A204.1 (cell line): ENCODE measurements around the gene RAB3C.

Source experiments
- FAIRE-seq: peaks from 2 replicates; lab custom pipeline; 2012; peaks lifted over from hg19 to GRCh38; lab: Jason Lieb, UNC

The RAB3C gene

DNA sequence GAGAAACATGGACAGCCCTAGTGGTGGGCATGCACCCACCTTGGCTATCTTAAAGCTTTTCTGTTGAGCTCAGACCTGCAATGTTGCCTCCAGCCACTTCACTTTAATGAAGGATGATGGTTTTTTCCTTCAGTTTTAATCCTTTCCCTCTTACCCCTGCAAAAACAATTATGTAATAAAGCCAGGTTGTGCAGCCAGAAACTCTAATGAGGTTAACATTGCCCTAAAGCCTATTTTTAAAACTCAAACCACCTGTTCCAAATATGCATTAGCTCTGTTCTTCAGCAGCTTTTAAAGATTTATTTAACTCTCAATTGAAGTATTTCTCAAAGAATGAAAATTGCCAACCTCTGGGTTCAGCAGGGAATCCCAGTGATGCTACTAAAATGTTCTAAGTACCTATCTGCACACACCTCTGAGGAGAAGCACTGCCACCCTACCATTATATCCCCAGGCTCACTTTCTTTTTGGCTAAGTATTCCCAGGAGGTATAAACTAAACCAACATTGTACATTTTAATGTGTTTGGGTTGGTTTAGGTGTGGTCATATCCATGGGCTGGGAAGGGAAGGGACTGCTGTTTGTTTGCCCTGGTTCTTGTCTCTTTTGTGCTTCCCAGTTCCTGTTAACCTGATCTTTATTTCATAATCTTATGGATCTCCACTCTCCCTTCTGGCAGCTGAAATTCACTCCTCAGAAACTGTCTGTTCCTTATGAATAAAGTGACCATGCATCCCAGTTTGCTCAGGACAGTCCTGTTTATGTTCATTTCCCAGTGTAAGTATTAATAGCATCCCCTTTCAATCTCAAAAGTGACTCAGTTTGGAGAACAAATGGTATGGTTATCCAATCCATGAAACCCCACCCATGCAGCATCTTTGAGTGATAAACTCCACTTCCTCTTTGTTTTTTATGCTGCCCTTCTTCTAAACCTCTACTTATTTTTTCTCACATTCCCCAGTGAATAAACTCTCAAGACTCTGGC is 251.7 kb downstream of the RAB3C start:
- no peak for FAIRE-seq

DNA sequence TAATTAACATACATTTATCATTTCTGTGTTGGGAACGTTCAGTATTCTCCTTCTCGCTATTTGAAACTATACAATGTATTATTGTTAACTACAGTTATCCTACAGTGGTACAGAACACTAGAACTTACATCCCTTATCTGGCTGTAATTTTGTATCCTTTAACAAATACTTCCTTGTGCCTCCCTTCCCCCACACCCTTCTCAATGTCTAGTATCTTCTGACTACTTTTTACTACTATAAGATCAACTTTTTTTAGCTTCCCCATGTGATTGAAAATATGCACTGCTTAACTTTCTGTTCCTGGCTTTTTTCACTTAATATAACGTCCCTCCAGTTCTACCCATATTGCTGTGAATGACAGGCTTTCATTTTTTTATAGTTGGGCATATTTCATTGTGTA is 253.5 kb downstream of the RAB3C start:
- FAIRE-seq, result no peak

GRCh38 chr5:58838729-58839128 is 255.9 kb downstream of the RAB3C start:
- FAIRE-seq, result no peak

GRCh38 chr5:58842852-58843251 is 260.0 kb downstream of the RAB3C start:
- no peak for FAIRE-seq

- no peak for FAIRE-seq
Observed at GRCh38 chr5:58844395-58844794, 261.5 kb downstream of the RAB3C start.

DNA sequence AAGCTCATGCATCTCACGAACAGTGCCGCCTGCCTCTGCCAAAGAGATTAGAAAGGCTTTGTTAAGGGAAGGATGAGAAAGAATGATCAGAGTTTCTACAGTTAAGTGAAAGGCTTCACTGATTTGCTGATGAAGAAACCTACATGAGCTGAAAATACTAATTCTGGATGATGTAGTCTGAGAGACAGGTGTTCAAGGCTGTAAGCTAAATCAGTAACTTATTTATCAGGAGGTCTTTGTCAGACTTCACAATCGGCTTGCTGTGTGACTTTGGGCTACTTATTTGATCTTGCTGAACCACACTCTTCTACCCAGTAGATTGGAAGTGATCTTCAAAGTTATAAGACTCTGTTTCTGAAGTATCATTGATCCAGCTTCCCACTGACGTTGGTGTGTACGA is 264.2 kb downstream of the RAB3C start:
- FAIRE-seq, result no peak

GRCh38 chr5:58849223-58849622 is 266.3 kb downstream of the RAB3C start:
- no peak for FAIRE-seq

DNA sequence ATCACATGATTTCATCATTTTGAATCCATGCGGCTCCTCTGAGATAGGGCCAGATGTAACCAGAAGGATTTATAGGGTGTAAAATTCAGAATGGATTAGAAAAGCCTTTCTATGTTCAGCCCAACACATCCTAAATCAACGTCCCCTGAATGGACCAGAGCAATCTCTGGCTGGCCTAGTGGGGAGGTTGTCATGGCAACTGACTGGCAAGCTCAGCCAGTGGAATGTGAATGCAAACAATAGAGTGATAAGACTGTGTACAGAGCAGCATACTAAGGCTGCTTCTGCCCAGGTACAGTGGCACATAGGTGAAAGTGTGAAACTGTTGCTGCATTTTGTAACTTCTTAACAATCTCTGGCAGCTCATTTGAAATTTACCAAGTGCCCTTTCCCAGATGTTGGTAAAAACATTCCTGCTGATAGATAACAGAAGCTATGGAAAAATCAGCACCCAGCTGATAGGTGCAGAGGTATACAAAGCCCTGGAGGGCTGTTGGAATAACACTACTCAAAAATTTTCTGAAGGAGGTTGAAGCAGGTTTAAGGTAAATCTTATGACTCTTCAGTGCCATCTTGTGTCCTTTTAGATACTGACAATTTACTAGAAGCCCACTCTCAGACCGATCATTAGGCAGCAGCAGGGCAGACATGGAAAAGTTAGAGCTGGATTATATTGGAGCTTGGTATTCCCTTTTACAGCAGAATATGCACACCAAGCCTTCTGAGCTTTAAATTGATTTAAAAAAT is 267.2 kb downstream of the RAB3C start:
- FAIRE-seq, result peak; percentile 93

GRCh38 chr5:58851153-58851552 is 268.3 kb downstream of the RAB3C start:
- no peak for FAIRE-seq

GRCh38 chr5:58851571-58851970 is 268.7 kb downstream of the RAB3C start:
- no peak for FAIRE-seq

DNA sequence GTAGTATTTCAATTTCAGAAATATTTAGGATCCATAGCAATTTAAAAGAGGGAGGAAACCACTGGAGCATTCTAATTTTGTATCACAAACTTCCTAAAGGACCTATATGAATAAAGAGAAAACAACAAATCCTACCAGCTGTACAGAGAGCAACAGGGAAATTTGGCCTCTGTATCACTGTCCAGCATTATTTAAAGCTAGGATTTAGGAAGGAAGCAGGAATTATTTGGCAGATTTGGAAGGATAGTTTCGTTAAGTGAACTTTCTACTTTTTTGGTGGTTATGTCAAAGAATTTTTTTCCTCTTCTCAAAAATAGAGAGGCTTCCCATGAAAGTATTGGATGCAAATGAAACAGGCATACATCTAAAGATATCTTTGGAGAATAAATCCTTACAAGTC is 269.7 kb downstream of the RAB3C start:
- FAIRE-seq, result no peak

DNA sequence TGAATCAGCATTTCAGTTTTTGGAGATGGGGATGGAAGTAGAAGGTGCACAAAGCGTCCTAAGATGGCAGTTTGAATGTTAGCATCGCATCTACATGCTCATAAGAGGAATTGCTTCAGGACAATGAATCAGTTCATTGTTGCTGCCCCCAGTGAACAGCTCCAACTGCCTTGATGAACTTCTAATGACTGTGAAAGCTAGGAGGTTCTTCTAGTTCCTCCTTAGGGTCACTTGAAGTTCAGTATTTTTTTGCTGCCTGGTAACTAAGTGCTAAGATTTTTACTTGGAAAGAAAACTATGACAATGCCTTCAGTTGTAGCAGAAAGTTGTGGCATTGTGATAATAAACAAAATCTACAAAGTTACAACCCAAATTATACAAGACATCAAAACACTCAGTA is 271.6 kb downstream of the RAB3C start:
- FAIRE-seq, result no peak

DNA sequence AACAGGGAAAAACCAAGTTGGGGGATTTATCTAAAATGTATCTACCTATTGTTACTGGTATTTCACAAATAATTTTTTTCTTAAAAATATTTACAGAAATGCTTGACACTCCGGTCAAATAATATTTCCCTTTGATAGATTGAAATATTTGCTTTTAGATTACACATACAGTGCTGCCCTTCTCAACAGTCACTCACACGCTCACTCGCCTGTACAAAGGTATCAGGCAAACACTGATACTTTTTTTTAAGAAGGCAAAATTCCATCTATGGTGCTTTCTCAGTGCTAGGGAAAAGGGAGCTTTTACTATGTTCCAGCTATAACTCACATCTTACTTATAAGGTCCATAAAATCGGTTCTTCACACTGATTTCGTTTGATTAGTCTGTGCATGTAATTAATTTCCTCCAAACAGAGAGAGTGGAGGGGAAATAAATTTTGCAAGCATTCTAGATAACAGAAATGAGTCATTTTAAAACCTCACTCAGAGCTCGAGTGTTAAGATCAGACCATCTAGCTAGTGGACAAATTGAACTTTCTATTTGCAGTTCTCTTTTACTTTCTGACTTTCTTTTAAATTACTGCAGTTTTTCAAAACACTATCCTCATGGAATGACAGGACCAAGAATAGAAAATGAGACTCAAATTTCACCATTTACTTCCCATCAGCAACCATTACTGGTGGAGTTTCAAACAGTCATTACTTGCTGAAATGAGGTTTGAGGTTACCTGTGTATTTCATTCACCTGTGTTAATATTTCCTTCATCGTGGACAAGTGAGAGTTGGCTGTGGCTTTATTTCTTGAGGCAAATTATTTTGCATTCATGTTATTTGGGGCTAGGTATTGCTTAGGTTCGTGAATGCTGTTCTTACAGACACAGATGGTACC is 273.2 kb downstream of the RAB3C start:
- no peak for FAIRE-seq

GRCh38 chr5:58857609-58858008 is 274.7 kb downstream of the RAB3C start:
- FAIRE-seq, result no peak

- FAIRE-seq, result no peak
Observed at GRCh38 chr5:58860680-58861079, 277.8 kb downstream of the RAB3C start.

DNA sequence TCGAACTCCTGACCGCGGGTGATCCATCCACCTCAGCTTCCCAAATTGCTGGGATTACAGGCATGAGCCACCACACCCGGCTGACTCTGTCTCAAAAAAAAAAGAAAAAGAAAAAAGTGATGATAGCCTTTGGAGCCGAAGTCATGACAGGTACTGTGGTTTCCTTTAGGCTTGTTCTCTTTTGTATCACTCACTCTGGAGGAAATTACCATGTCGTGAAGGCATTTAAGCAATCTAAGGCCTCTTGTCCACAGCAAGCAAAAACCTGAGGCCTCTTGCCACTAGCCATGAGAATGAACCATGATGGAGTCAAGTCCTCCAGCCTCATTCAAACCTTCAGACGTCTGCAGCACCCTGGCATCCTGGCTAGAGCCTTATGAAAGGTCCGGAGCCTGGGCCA is 286.1 kb downstream of the RAB3C start:
- FAIRE-seq, result no peak

GRCh38 chr5:58871648-58872242 is 288.9 kb downstream of the RAB3C start:
- peak; percentile 92 for FAIRE-seq

- FAIRE-seq, result no peak
Observed at GRCh38 chr5:58872670-58873273, 289.9 kb downstream of the RAB3C start.

GRCh38 chr5:58875599-58875998 is 292.7 kb downstream of the RAB3C start:
- FAIRE-seq, result no peak

DNA sequence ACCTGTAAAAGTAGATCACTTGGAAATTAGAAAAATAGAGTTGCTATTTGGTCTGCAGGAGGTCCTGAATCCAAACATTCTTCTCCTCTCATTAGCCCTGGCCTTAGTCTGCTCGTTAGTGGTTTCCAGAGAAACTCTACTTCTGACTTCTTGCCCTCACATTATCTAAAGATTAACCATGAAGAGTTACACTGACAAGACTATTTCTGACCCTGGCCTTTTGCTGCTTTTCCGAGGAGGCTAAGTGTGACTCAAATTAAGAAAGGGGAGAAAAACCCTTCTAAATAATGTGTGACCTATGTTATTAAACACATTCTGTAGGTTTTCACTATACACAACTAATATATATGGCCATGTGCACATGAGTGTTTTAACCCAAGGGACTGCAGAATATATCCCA is 302.4 kb downstream of the RAB3C start:
- FAIRE-seq, result no peak
